CD4-positive, alpha-beta T cell treated with Interleukin-6 for 4 hours (primary cell): Measurements from ENCODE around the gene IGFBP6.

Experiments used
- DNase-seq: peaks from one replicate; pipeline ENCODE4 v3.0.0-alpha.2; 2020; ENCODE audit warnings: mixed read lengths

Gene IGFBP6

GRCh38 chr12:53059434-53060063, 37.9 kb upstream of the IGFBP6 start:
- DNase-seq = no peak

GRCh38 chr12:53060064-53060720, 37.3 kb upstream of the IGFBP6 start:
- no peak for DNase-seq

GRCh38 chr12:53060721-53061276, 36.7 kb upstream of the IGFBP6 start:
- DNase-seq = no peak

GRCh38 chr12:53061404-53062010, 36.0 kb upstream of the IGFBP6 start:
- DNase-seq = peak; percentile 14

- DNase-seq = no peak
Measured at GRCh38 chr12:53062011-53062961, 35.2 kb upstream of the IGFBP6 start.

- DNase-seq = no peak
Measured at GRCh38 chr12:53062977-53063707, 34.3 kb upstream of the IGFBP6 start.

- DNase-seq = no peak
Measured at GRCh38 chr12:53063708-53064612, 33.5 kb upstream of the IGFBP6 start.

GRCh38 chr12:53064613-53065436, 32.6 kb upstream of the IGFBP6 start:
- no peak for DNase-seq

GRCh38 chr12:53065470-53065869, 32.0 kb upstream of the IGFBP6 start:
- DNase-seq = no peak

- peak; percentile 78 for DNase-seq
Measured at GRCh38 chr12:53065975-53066931, 31.2 kb upstream of the IGFBP6 start.

GRCh38 chr12:53067074-53067992, 30.1 kb upstream of the IGFBP6 start:
- no peak for DNase-seq

GRCh38 chr12:53067993-53068770, 29.3 kb upstream of the IGFBP6 start:
- no peak for DNase-seq

GRCh38 chr12:53068811-53069585, 28.5 kb upstream of the IGFBP6 start:
- DNase-seq = no peak

- DNase-seq = no peak
Measured at GRCh38 chr12:53069621-53070410, 27.7 kb upstream of the IGFBP6 start.

- DNase-seq = no peak
Measured at GRCh38 chr12:53070877-53071492, 26.5 kb upstream of the IGFBP6 start.
